GM12873 (cell line): ENCODE measurements around the gene WDR33.

Experiments
- TF ChIP-seq, protein P1 (sequence below): IDR thresholded peaks from 2 replicates; pipeline ENCODE4 v1.5.1; 2012; ENCODE audit warnings: low read depth, mild to moderate bottlenecking, moderate library complexity, low read length, control low read depth; ENCODE audit not compliant: insufficient read depth; ENCODE audit errors: missing control alignments

Gene WDR33

DNA sequence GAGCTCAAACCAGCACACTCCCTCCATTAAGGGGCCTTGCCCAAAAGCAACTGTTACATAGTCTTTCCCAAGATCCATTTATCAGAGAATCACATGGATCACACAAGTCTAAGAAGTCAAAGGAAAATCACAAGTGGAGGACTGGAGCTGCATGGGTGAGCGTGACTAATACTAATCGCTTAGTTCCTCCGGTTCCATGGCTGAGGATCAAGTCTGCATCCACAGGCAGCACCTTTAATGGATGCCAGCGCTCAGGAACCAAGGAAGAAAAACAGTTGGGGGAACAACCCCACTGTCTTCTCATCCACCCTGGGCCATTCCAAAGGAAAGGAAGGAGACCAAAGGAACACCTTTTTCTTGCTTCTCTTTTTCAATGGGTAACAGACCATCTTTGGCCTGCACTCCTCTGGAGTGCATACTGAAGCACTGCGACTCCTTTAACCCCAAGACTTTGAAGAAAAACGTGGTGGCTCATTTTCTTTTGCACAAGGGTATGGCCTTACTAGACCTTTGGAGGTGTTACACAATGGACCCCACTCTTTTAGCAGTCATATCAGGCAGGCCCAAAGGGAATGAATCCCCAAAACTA is 9.2 kb upstream of the WDR33 start:
- TF ChIP-seq, protein P1, sequence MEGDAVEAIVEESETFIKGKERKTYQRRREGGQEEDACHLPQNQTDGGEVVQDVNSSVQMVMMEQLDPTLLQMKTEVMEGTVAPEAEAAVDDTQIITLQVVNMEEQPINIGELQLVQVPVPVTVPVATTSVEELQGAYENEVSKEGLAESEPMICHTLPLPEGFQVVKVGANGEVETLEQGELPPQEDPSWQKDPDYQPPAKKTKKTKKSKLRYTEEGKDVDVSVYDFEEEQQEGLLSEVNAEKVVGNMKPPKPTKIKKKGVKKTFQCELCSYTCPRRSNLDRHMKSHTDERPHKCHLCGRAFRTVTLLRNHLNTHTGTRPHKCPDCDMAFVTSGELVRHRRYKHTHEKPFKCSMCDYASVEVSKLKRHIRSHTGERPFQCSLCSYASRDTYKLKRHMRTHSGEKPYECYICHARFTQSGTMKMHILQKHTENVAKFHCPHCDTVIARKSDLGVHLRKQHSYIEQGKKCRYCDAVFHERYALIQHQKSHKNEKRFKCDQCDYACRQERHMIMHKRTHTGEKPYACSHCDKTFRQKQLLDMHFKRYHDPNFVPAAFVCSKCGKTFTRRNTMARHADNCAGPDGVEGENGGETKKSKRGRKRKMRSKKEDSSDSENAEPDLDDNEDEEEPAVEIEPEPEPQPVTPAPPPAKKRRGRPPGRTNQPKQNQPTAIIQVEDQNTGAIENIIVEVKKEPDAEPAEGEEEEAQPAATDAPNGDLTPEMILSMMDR: no peak

DNA sequence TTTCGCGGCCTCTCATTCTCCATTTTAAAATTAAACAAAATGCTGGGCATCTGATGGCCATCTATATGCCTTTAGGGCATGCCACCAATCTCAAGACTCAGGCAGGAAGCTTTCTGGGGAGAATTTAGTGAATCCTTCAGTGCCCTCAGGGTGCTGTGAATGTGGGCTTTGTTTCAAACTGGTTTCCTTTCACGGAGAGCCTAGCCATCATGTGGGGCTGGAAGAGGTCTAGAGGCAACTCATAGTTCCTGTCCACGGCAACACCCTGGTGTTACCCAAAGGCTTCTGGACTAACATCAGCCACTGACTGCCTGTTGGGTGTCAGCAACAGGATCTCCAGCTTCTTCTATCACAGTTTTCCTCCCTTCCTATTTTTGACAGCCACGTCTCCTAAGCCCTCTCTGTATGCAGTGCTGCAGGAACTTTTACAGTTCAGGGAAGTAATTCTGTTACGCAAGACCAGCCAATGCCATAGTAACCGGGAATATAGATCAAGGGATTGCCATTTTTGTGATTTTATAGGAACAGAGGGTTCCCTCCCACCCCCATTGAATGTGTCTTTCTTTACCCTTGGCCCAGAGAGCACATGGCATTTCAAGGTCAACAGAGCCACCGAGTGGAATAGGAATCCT is 7.9 kb upstream of the WDR33 start:
- TF ChIP-seq, protein P1: no peak

DNA sequence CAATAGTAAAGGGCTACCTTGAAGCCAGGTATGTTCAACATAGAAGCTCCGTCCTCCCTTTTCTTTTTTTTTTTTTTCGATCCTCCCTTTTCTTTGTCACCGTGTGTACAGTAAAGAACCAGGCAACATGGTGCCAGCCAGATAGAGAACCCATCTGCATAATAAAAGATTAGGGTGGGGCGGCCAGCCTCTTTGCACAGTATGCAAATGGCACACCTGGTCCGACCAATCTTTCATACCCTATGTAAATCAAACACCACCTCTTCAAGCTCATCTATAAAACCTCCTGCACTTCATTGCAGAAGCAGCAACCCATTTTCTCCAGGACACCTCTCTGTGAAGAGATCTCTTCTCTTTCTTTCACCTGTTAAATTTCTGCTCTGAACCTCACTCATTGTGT is 7.3 kb upstream of the WDR33 start:
- TF ChIP-seq, protein P1: no peak

DNA sequence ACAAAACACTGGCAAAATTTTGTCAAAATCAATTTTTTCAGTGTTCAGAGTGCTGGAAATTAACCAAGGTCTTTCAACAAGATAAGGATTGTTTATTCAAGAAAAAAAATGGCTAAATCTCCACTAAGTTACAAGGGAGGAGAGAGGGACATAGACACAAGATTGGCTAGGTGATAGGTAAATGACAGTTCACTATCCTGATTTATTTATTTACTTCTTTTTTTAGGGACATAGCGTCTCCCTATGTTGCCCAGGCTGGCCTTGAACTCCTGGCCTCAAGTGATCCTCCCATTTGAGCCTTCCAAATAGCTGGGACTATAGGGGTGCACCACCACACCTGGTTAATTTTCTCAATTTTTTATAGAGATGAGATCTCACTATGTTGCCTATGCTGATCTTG is 3.7 kb upstream of the WDR33 start:
- TF ChIP-seq, protein P1: no peak

DNA sequence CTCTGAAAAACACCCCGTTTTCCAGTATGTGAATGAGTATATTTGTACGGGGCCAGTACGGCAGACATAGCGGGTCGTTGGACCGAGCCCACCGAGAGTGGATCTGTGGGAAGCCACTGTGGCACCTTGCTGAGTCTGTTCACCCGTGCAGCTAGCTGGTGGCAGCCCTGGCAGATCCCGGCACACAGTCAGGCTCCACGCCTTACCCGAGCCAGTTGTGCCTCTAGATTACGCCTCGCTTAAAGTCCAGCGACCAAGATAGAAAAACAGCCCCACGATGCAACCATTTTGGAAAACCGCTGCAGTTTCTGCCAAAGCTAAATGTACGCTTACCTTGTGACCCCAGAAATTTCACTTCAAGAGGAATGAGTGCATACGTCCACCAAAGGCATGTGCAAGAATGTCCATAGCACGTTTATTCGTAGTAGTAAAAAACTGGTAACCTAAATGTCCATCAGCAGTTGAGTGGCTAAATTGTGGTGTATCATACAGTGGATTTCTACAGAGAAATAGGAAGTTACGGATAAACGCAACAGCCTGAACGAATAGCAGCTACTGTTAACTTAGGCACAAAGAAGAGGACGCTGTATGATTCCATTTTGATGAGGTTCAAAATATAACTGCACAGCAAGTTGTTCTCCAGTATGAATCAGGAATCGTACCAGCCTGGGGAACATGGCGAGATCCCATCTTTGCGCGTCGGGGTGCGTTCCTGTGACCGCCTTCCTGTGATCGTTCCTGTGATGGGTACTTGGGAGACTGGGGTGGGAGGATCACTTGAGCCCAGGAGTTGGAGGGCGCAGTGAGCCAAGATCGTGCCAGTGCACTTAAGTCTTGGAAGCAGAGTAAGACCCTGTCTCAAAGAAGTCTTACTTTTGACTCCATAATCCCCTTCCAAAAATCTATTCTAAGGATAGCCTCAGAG is 688 bp upstream of the WDR33 start:
- TF ChIP-seq, protein P1: no peak

DNA sequence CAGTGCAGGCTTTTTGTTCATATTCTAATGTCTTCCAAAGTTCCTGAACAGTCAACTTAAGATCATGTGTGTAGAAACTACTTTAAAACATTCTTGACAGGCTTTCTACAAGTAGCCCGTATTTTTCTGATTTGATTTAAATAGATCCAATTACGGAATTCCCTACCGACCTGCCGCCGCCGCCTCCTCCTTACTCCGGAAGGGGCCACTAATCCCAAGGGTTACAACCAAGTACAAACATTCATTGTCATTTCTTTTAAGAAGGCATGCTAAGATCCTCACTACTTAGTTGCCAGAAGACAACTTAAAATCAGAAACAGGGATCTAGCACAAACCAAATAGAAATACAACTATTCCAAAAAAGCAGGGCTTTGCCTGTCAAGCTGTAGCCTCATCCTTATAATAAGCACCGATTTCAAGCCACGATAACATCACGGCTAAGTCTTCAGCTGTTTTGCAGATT is 784 bp downstream of the WDR33 start:
- TF ChIP-seq, protein P1: no peak
